HG02973 (cell line): ENCODE measurements around the gene SLC24A4.

Experiments used
- ATAC-seq: cut with Tn5 transposase; IDR thresholded peaks from one replicate; pipeline ENCODE4 v1.9.1; 2021; ENCODE audit warnings: moderate library complexity; ENCODE audit not compliant: unreplicated experiment

Gene SLC24A4

GRCh38 chr14:92538412-92538985 lies 215.5 kb downstream of the SLC24A4 start:
- peak; percentile 80 for ATAC-seq

DNA sequence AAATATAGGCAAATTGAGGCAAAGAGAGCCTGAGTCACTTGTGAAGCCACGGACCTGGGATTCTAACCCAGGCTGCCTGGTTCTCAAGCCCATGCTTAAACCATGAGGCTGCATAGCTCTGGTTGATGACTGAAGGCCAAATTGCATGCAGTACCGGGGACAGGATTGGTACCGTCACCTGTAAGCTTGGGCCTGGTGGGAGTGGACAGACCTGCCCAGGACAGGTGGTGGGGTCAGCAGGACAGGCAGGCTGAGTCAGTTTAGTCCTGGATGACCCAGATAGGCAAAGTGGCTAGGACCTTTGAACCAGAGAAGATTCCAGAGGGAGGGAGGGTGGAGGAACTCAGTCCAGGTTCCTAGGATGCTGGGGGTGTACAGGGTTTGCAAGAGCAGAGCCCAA lies 216.5 kb downstream of the SLC24A4 start:
- no peak for ATAC-seq

DNA sequence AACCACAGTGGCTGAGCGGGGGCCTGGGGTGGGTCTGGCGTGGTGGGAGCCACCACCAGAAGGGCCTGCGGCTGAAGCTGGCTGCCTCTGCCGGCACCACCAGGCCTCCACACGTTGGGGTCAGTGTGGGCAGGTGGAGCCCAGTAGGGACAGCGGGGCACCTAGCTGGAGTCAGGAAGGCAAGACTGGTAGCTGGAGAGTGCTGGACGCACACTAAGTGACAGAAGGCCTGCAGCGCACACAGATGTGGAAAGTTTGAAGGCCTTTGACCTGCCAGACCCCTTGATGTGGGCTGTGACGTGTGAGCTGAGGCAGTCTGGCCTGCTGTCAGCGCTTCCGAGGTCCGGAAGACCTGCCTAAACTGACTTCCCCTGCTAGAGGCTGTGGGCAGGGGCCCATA lies 216.9 kb downstream of the SLC24A4 start:
- ATAC-seq = no peak

DNA sequence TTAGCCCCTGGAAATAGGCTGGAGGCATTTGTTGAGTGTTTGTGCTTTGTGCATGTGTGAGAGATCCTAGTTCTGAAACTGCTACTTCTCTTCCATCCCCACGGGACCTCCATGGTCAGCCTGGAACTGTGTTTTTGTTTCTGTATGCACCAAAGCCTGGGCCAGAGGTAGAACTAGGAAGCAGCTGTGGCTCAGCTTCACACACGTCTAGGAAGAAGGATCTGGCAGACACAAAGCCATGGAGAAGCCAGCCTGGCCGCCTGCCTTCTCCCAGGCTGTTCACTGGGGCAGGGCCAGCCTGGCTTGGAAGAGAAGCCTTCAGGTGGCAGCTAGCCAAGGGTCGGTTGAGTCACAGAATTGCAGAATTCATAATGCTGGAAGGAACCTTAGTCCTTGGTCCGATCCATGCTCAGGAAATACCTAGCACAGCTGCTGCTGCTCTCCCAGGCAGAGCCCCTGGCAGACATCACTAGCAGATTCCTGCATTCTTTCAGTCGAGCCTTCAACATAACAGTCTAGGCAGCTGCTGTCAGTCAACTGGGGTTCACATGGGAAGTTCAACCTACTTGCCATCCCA lies 217.6 kb downstream of the SLC24A4 start:
- ATAC-seq = no peak

DNA sequence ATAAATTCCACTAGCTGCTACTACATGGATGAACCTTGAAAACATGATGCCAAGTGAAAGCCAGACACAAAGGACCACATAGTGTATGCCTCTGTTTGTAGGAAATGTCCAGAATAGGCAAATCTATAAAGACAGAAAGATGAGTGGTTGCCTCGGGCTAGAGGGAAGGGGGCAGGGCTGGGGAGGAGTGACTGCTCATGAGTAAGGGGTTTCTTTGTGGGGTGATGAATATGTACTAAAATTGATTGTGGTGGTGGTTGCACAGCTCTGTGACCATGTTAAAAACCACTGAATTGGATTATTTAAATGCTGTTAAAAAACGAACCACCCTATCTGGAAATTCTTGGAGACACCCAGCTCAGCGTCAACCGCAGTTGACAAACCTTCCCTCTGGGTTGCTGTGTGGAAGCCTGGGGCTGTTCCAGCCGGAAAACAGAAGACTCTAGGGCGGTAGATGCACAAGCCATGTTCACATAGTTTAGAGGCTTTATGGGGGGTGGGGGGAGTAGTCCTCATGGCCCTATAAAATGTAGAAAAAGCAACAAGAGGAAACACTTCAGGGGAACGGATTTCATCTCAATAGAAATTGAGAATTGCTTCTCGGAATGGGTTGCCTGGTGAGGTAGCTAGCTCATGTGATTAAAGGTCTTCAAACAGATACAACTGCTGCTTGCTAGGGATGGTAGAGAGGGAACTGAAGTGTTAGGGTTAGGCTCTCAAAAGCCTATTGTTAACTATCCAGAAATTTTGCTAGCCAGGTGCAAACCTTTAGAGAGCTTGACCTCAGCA lies 220.0 kb downstream of the SLC24A4 start:
- ATAC-seq = no peak

GRCh38 chr14:92544051-92544720 lies 221.2 kb downstream of the SLC24A4 start:
- ATAC-seq = no peak

GRCh38 chr14:92546347-92547053 lies 223.5 kb downstream of the SLC24A4 start:
- ATAC-seq = no peak

DNA sequence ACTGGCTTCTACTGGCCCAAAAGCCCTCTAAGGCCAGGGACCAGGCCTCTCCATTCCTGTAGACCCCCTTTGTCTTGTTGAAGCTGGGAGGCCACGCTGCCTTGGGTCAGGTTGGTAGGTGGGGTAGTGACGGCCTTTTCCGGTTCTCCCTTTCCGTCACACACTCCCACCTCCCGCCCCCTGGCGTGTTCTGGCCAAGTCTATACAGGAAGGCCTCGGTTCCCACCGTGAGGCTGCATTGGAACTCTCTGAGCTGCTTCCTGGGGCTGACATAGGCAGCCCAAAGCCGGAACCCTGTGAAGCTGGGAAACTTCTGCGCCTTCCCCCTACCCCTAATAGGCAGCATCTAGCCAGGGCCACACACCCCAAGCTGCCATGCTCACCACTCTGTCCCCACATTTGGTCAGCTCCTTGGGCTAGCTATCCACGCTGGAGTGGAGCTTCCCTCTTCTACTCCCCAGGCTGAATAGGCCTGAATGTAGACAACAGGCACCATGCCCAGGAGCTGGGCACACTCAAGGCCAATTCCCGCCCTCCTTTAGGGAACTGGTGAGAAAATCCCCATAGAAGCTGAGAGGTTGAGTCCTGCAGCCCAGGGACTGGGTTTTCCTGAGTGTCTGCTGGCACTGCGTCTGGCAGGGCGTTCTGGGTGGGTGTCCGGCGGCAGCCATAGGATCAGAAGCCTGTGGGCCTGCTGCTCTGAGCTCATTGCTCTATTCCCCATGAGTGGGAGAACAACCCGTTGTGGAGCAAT lies 226.3 kb downstream of the SLC24A4 start:
- ATAC-seq = no peak

DNA sequence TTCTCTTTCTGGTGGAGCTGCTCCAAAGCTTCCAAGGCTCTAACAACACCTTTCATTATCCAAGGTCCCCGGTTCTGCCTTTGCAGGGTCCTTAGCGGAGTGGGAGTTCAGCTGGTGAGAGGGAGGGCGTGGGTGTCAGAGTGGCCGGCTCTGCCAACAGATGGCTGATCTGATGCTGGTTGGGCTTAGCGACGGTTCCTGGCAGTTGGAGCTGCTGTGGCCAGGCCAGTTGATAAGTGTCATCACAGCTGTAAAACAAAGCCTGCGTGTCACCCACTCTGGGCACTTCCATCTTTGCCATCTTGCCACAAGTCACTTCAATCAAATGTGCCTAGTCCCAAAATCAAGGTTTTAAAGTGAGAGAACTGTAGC lies 226.9 kb downstream of the SLC24A4 start:
- ATAC-seq = no peak
